H9 (cell line): Measurements from ENCODE around the gene DAPK1. TPM values are rescaled to one million over a fixed set of nuclear protein-coding genes. Genes with fewer than 3 reads are reported as not detected.
A peak's percentile ranks its signal among the peaks of the same experiment; 100 is the strongest.

ENCODE experiments used
- DNase-seq: peaks from one replicate; pipeline ENCODE4 v3.0.0-alpha.2; 2017
- H2AFZ ChIP-seq: one replicate; pipeline ENCODE4 v1.6.1; 2013; ENCODE audit warnings: mild to moderate bottlenecking, low read length, control low read depth, moderate library complexity
- H2AK5ac ChIP-seq: 2 replicates; pipeline ENCODE4 v1.6.1; 2013; ENCODE audit warnings: low read length, control low read depth, mixed read lengths; ENCODE audit not compliant: insufficient read length
- H2BK120ac ChIP-seq: one replicate; pipeline ENCODE4 v1.6.1; 2013; ENCODE audit warnings: low read depth, mild to moderate bottlenecking, low read length, control low read depth, inconsistent platforms; ENCODE audit not compliant: poor library complexity, severe bottlenecking
- H2BK12ac ChIP-seq: 2 replicates; pipeline ENCODE4 v1.6.1; 2013; ENCODE audit warnings: low read length, control low read depth, mixed read lengths, low read depth; ENCODE audit not compliant: insufficient read length
- H2BK15ac ChIP-seq: 2 replicates; pipeline ENCODE4 v1.6.1; 2013; ENCODE audit warnings: low read depth, low read length, control low read depth
- H2BK20ac ChIP-seq: one replicate; pipeline ENCODE4 v1.6.1; 2013; ENCODE audit warnings: low read depth, mild to moderate bottlenecking, low read length, control low read depth, inconsistent platforms; ENCODE audit not compliant: poor library complexity, severe bottlenecking
- H2BK5ac ChIP-seq: 2 replicates; pipeline ENCODE4 v1.6.1; 2013; ENCODE audit warnings: low read length, control low read depth, mixed read lengths; ENCODE audit not compliant: insufficient read length
- H3K14ac ChIP-seq: 2 replicates; pipeline ENCODE4 v1.6.1; 2013; ENCODE audit warnings: low read length, control low read depth; ENCODE audit not compliant: insufficient read depth
- H3K18ac ChIP-seq: 2 replicates; pipeline ENCODE4 v1.6.1; 2013; ENCODE audit warnings: low read depth, mild to moderate bottlenecking, mixed read lengths, low read length, control low read depth; ENCODE audit not compliant: insufficient read length
- H3K23ac ChIP-seq: 2 replicates; pipeline ENCODE4 v1.6.1; 2013; ENCODE audit warnings: low read length, control low read depth, mixed read lengths, low read depth; ENCODE audit not compliant: insufficient read length
- H3K23me2 ChIP-seq: 2 replicates; pipeline ENCODE4 v1.6.1; 2013; ENCODE audit warnings: low read depth, mild to moderate bottlenecking, mixed read lengths, low read length, control low read depth; ENCODE audit not compliant: insufficient read length, poor library complexity, severe bottlenecking
- H3K27ac ChIP-seq: 2 replicates; pipeline ENCODE4 v1.5.1; 2013; ENCODE audit warnings: low read length, control low read depth, mixed read lengths, low read depth; ENCODE audit not compliant: insufficient read length
- H3K27me3 ChIP-seq: 2 replicates; pipeline ENCODE4 v1.6.1; 2013; ENCODE audit warnings: low read length, control low read depth, inconsistent platforms; ENCODE audit not compliant: insufficient read depth
- H3K4ac ChIP-seq: 2 replicates; pipeline ENCODE4 v1.6.1; 2013; ENCODE audit warnings: low read depth, mild to moderate bottlenecking, control low read depth, inconsistent platforms, low read length, moderate library complexity
- H3K4me1 ChIP-seq: 2 replicates; pipeline ENCODE4 v1.6.1; 2013; ENCODE audit warnings: low read length, control low read depth, inconsistent platforms; ENCODE audit not compliant: insufficient read depth
- H3K4me2 ChIP-seq: 2 replicates; pipeline ENCODE4 v1.6.1; 2013; ENCODE audit warnings: low read length, control low read depth, mixed read lengths; ENCODE audit not compliant: insufficient read length, insufficient read depth
- H3K56ac ChIP-seq: 2 replicates; pipeline ENCODE4 v1.6.1; 2013; ENCODE audit warnings: low read depth, mild to moderate bottlenecking, mixed read lengths, low read length, control low read depth; ENCODE audit not compliant: insufficient read length
- H3K79me1 ChIP-seq: 2 replicates; pipeline ENCODE4 v1.6.1; 2013; ENCODE audit warnings: low read depth, mild to moderate bottlenecking, moderate library complexity, low read length, control low read depth, inconsistent platforms; ENCODE audit not compliant: insufficient read depth, poor library complexity, severe bottlenecking
- H3K79me2 ChIP-seq: 2 replicates; pipeline ENCODE4 v1.6.1; 2013; ENCODE audit warnings: low read length, control low read depth, inconsistent platforms; ENCODE audit not compliant: insufficient read depth
- H3K9ac ChIP-seq: 2 replicates; pipeline ENCODE4 v1.6.1; 2013; ENCODE audit warnings: low read length, control low read depth, mixed read lengths; ENCODE audit not compliant: insufficient read length; ENCODE audit errors: extremely low read depth
- H3K9me3 ChIP-seq: one replicate; pipeline ENCODE4 v1.6.1; 2013; ENCODE audit warnings: low read depth, low read length, inconsistent platforms; ENCODE audit not compliant: control insufficient read depth
- H3T11ph ChIP-seq: one replicate; pipeline ENCODE4 v1.6.1; 2013; ENCODE audit warnings: mild to moderate bottlenecking, low read length, control low read depth, inconsistent platforms
- H4K20me1 ChIP-seq: one replicate; pipeline ENCODE4 v1.6.1; 2013; ENCODE audit not compliant: control insufficient read depth, insufficient read length, insufficient read depth
- H4K5ac ChIP-seq: 2 replicates; pipeline ENCODE4 v1.6.1; 2013; ENCODE audit warnings: low read depth, mild to moderate bottlenecking, mixed read lengths, low read length, control low read depth; ENCODE audit not compliant: insufficient read length
- H4K8ac ChIP-seq: replicated peaks from 2 replicates; pipeline ENCODE4 v1.6.1; 2013; ENCODE audit warnings: low read length, control low read depth, mixed read lengths, low read depth; ENCODE audit not compliant: insufficient read length
- H4K91ac ChIP-seq: 2 replicates; pipeline ENCODE4 v1.6.1; 2013; ENCODE audit warnings: low read depth, mild to moderate bottlenecking, moderate library complexity, mixed read lengths, low read length, control low read depth; ENCODE audit not compliant: insufficient read length
- H3K27ac Mint-ChIP-seq, 3 experiments: 2 replicates in 2 of 3; 3 replicates in 1 of 3; pipeline ENCODE4 v1.8.0; 2020 to 2021; ENCODE audit warnings: mixed read lengths in 3 of 3, mild to moderate bottlenecking in 1 of 3, moderate library complexity in 1 of 3
- H3K27me3 Mint-ChIP-seq: 2 replicates; pipeline ENCODE4 v1.8.0; 2021; ENCODE audit warnings: low read depth, mild to moderate bottlenecking, moderate library complexity, mixed read lengths
- H3K36me3 Mint-ChIP-seq, 3 experiments: 2 replicates in 2 of 3; 3 replicates in 1 of 3; pipeline ENCODE4 v1.8.0; 2020 to 2021; ENCODE audit warnings: low read depth in 3 of 3, mixed read lengths in 3 of 3; ENCODE audit not compliant: insufficient read depth in 1 of 3
- H3K4me1 Mint-ChIP-seq, 2 experiments: 2 replicates each; pipeline ENCODE4 v1.8.0; 2020; ENCODE audit warnings: mixed read lengths in 2 of 2
- H3K4me3 Mint-ChIP-seq, 2 experiments: 2 replicates in 1 of 2; 3 replicates in 1 of 2; pipeline ENCODE4 v1.8.0; 2020 to 2021; ENCODE audit warnings: mild to moderate bottlenecking in 2 of 2, mixed read lengths in 2 of 2, moderate library complexity in 1 of 2
- H3K9me3 Mint-ChIP-seq, 2 experiments: 2 replicates in 1 of 2; 3 replicates in 1 of 2; pipeline ENCODE4 v1.8.0; 2020; ENCODE audit warnings: mild to moderate bottlenecking in 2 of 2, mixed read lengths in 2 of 2, moderate library complexity in 1 of 2
- WGBS: extraction: QIAGEN DNeasy Blood & Tissue Kit; methylation state at CpG from one replicate; pipeline ENCODE4 v1.1.7; 2013; ENCODE audit warnings: missing lambda C conversion rate, low lambda C conversion rate, mixed read lengths; ENCODE audit not compliant: insufficient read length; ENCODE audit errors: extremely low coverage; 5-methylcytosine and 5-hydroxymethylcytosine counted together
- total RNA-seq: library from RNA; stranded (reverse); gene quantifications from 2 replicates; pipeline ENCODE4 v1.2.1, GENCODE V29; 2021
- TF ChIP-seq, protein P1 (sequence below): fragments of 200-600 bp; sonication (generic); conservative IDR thresholded peaks from 3 replicates; pipeline ENCODE4 v1.8.0; 2021; ENCODE audit warnings: antibody characterized with exemption, mild to moderate bottlenecking

The DAPK1 gene
- total RNA-seq, 1 experiment from 2014 or later = 79.4 TPM

DNA sequence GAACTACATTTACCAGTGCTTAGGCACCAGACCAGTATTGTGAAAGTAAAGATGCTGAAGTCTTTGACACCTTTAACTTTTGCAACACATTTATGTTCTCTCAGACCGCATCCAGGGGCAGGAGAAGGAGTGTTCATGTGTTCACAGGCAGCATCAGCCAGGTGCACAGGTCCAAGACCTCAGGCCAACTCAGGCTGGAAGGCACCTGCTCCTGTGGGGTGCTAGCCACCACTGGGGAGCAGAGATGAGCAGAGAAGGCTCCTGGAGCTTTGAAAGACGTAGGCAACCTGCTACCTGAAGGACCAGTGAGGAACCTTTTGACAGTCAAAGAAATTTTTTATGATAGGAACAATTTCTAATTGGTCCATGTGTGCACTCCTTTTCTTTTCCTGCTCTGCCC, 35.6 kb downstream of the DAPK1 start:
- Histone ChIP-seq H2BK12ac (no peak overlapping the region), H2BK15ac (no peak overlapping the region), H4K20me1 (no peaks in the 10 kb centered on the region), H4K91ac (no peak overlapping the region), H3K4me1 (peaks cover 18% of the 10 kb centered on the region; the same call in 1 of the 2 replicates), H3K56ac (no peak overlapping the region), H3K14ac (no peak overlapping the region), H2BK20ac (no peak overlapping the region), H2BK5ac (no peak overlapping the region), H2BK120ac (no peak overlapping the region), H3K9ac (no peak overlapping the region), H3K27me3 (no peaks in the 10 kb centered on the region), H3K79me1 (peaks cover 4% of the 10 kb centered on the region), H3K18ac (no peak overlapping the region), H3K23me2 (no peaks in the 10 kb centered on the region), H4K5ac (no peak overlapping the region), H3K79me2 (peaks cover 8% of the 10 kb centered on the region; the same call in 1 of the 2 replicates), H2AFZ (no peak overlapping the region), H3K4me2 (no peak overlapping the region), H3K23ac (no peak overlapping the region), H3K9me3 (no peaks in the 10 kb centered on the region), H2AK5ac (no peak overlapping the region), H3T11ph (no peak overlapping the region), H3K4ac (no peak overlapping the region), H3K27ac (no peak overlapping the region), H4K8ac (no peak overlapping the region)
- Mint-ChIP-seq H3K9me3 (no peaks in the 10 kb centered on the region), H3K4me1 (peaks cover 42 to 56% of the 10 kb centered on the region in 2 experiments), H3K36me3 (peaks cover 0 to 2% (median 0%) of the 10 kb centered on the region in 3 experiments; a peak in 2 of 7 replicates), H3K27ac (no peak overlapping the region; a peak in 1 of 7 replicates), H3K27me3 (no peaks in the 10 kb centered on the region), H3K4me3 (no peak overlapping the region)
- no CpG with 5 or more reads among the region's 2 CpGs for WGBS
- peak; percentile 26 for DNase-seq
- TF ChIP-seq, protein P1, sequence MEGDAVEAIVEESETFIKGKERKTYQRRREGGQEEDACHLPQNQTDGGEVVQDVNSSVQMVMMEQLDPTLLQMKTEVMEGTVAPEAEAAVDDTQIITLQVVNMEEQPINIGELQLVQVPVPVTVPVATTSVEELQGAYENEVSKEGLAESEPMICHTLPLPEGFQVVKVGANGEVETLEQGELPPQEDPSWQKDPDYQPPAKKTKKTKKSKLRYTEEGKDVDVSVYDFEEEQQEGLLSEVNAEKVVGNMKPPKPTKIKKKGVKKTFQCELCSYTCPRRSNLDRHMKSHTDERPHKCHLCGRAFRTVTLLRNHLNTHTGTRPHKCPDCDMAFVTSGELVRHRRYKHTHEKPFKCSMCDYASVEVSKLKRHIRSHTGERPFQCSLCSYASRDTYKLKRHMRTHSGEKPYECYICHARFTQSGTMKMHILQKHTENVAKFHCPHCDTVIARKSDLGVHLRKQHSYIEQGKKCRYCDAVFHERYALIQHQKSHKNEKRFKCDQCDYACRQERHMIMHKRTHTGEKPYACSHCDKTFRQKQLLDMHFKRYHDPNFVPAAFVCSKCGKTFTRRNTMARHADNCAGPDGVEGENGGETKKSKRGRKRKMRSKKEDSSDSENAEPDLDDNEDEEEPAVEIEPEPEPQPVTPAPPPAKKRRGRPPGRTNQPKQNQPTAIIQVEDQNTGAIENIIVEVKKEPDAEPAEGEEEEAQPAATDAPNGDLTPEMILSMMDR = no peak
